Spinal cord (tissue), 10 donors: ENCODE data around the gene PDLIM5. TPM values are rescaled to one million over a fixed set of nuclear protein-coding genes. Genes with fewer than 3 reads are reported as not detected.
A peak's percentile ranks its signal among the peaks of the same experiment; 100 is the strongest.

Experiments
- DNase-seq, 6 donors: peaks; one replicate each; pipeline versions ENCODE4 v3.0.0 to v3.0.0-alpha.2; 2013 to 2015; ENCODE audit warnings: low spot score in 6 of 6, low read depth in 4 of 6
- H3K27ac ChIP-seq: one replicate; pipeline ENCODE4 v1.5.1; 2013; ENCODE audit warnings: low read depth, low read length, control low read depth
- H3K27me3 ChIP-seq: one replicate; pipeline ENCODE4 v1.6.1; 2013; ENCODE audit warnings: low read length; ENCODE audit not compliant: control insufficient read depth, insufficient read depth
- H3K36me3 ChIP-seq: one replicate; pipeline ENCODE4 v1.6.1; 2013; ENCODE audit warnings: low read length; ENCODE audit not compliant: control insufficient read depth, insufficient read depth
- H3K4me1 ChIP-seq: one replicate; pipeline ENCODE4 v1.6.1; 2013; ENCODE audit warnings: low read length; ENCODE audit not compliant: control insufficient read depth, insufficient read depth
- H3K4me3 ChIP-seq: one replicate; pipeline ENCODE4 v1.5.1; 2013; ENCODE audit warnings: low read depth, low read length, control low read depth
- H3K9me3 ChIP-seq: one replicate; pipeline ENCODE4 v1.6.1; 2013; ENCODE audit warnings: low read length; ENCODE audit not compliant: control insufficient read depth, insufficient read depth
- WGBS: methylation state at CpG from one replicate; pipeline ENCODE4 v1.1.5; 2013; ENCODE audit warnings: missing lambda C conversion rate; ENCODE audit not compliant: insufficient coverage; 5-methylcytosine and 5-hydroxymethylcytosine counted together
- polyA plus RNA-seq, 2 donors: library from polyadenylated mRNA; unstranded; fragments of 120-200 nt; gene quantifications; one replicate each; pipeline ENCODE4 v1.2.1, GENCODE V29; 2013; ENCODE audit not compliant: insufficient read length in 2 of 2
- total RNA-seq, 2 donors: library from RNA; depleted of rRNA in 1 of 2; stranded (reverse); fragments of 120-200 nt in 1 of 2; fragments of >200 nt in 1 of 2; gene quantifications; one replicate each; pipeline versions ENCODE4 v1.2.3 to v1.2.4, GENCODE V29; 2013 to 2014
- donor health status: healthy.

Gene PDLIM5
- total and polyA plus RNA-seq, 4 donors, result 43.7 to 102 (median 72.0) TPM

DNA sequence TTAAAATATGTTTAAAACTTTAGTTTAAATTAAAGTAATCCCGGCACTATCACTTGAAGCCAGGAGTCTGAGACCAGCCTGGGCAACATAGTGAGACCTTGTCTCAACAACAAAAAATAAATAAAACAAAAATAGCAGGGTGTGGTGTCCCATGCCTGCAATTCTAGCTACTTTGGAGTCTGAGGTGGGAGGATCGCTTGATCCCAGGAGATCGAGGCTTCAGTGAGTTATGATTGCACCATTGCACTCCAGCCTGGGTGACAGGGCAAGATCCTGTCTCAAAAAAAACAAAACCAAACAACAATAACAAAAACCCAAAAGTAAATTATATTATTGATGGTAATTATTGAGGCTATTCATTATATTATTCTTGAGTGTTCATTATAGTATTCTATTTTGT lies 9.9 kb upstream of the PDLIM5 start:
- DNase-seq, result no peak
- Histone ChIP-seq H3K4me1 (no peaks in the 10 kb centered on the region), H3K36me3 (no peaks in the 10 kb centered on the region), H3K27me3 (no peaks in the 10 kb centered on the region), H3K4me3 (no peak overlapping the region), H3K9me3 (no peaks in the 10 kb centered on the region), H3K27ac (no peak overlapping the region)
- no CpG with 5 or more reads among the region's 3 CpGs for WGBS

DNA sequence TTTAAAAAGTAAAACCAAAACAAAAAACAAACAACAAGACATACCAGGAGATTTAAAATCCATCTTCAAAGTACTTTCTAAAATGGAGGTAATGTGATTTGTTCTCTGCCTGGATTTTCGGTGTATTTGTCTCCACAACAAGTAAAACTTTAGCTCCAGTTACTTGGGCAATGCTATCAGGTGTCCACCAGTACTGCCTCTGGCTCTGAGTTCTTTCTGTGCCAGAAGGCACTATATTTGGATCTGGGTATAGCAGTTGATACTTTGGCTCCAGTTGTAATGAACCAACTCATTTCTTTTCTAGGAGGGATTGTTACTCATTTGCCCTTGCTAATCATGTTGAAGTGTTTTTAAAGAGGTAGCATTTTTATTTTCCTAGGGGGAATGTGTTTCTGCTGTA lies 9.5 kb upstream of the PDLIM5 start:
- H3K4me3 ChIP-seq, result no peak overlapping the region
- no peaks in the 10 kb centered on the region for H3K4me1 ChIP-seq
- H3K36me3 ChIP-seq, result no peaks in the 10 kb centered on the region
- DNase-seq, result no peak
- no peaks in the 10 kb centered on the region for H3K27me3 ChIP-seq
- no peaks in the 10 kb centered on the region for H3K9me3 ChIP-seq
- no CpG with 5 or more reads among the region's 1 CpG for WGBS
- no peak overlapping the region for H3K27ac ChIP-seq

- no CpG with 5 or more reads among the region's 3 CpGs for WGBS
- H3K27me3 ChIP-seq, result no peaks in the 10 kb centered on the region
- H3K4me3 ChIP-seq, result no peak overlapping the region
- no peaks in the 10 kb centered on the region for H3K36me3 ChIP-seq
- peaks cover 3% of the 10 kb centered on the region for H3K4me1 ChIP-seq
- no peak overlapping the region for H3K27ac ChIP-seq
- H3K9me3 ChIP-seq, result no peaks in the 10 kb centered on the region
- no peak for DNase-seq
Observed at GRCh38 chr4:94446386-94446785, 5.4 kb upstream of the PDLIM5 start.

GRCh38 chr4:94447754-94448411 lies 3.9 kb upstream of the PDLIM5 start:
- Histone ChIP-seq H3K27me3 (no peaks in the 10 kb centered on the region), H3K4me1 (peaks cover 6% of the 10 kb centered on the region), H3K4me3 (no peak overlapping the region), H3K36me3 (no peaks in the 10 kb centered on the region), H3K9me3 (no peaks in the 10 kb centered on the region), H3K27ac (no peak overlapping the region)
- no peak for DNase-seq
- WGBS, result no CpG with 5 or more reads among the region's 3 CpGs

- 100% methylated on average over 1 of the region's 3 CpGs for whole genome bisulfite sequencing
Observed at GRCh38 chr4:94448815-94449375, 2.8 kb upstream of the PDLIM5 start.

DNA sequence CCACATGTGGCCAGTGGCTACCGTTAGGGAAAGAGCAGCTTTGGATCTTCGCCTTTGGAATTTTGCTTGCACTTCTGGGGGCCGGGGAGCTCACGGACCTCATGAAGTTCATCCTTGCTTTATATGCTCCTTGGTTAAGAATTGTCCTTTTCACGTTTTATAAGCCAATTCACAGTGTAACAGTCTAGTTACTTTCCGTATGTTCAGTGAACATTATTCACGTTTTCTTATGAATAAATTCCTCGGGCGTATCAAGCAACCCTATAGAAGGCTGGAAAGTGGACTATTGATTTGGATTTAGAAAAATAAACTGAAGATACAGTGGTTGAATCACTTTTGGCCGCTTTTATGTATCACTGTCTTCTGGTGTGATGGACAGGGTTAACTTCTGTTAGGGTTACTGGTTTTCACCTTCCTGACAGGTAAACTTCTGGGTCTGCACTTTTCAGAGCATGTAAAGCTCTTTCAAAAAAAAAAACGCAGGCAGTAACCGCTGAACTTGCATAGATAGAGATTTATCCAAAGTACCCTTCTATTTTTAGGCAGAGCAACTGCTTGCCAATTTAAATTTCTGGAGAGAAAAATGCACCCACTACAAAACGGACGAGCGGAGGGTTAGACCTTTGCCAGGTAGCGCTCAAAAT lies 569 bp upstream of the PDLIM5 start:
- Histone ChIP-seq H3K4me3 (peak overlapping the region; percentile 82), H3K4me1 (peaks cover 6% of the 10 kb centered on the region), H3K27me3 (no peaks in the 10 kb centered on the region), H3K36me3 (peaks cover 2% of the 10 kb centered on the region), H3K27ac (peak overlapping the region; percentile 19), H3K9me3 (no peaks in the 10 kb centered on the region)
- DNase-seq, result peak in 1 of 6 donors; percentile 6
- WGBS, result 9% methylated on average over 11 of the region's 16 CpGs

More at GRCh38 chr4:94448815-94449375, 2.8 kb upstream of the PDLIM5 start:
- H3K36me3 ChIP-seq, result no peaks in the 10 kb centered on the region
- peaks cover 6% of the 10 kb centered on the region for H3K4me1 ChIP-seq
- DNase-seq, result no peak
- no peak overlapping the region for H3K4me3 ChIP-seq
- H3K27me3 ChIP-seq, result no peaks in the 10 kb centered on the region
- no peak overlapping the region for H3K27ac ChIP-seq
- no peaks in the 10 kb centered on the region for H3K9me3 ChIP-seq

- H3K27ac ChIP-seq, result peak overlapping the region; percentile 79
- H3K9me3 ChIP-seq, result no peaks in the 10 kb centered on the region
- WGBS, result 1% methylated on average over 23 of the region's 26 CpGs
- peaks cover 3% of the 10 kb centered on the region for H3K36me3 ChIP-seq
- peak in 3 of 6 donors; percentile 28 to 66 (median 59) for DNase-seq
- peaks cover 6% of the 10 kb centered on the region for H3K4me1 ChIP-seq
- H3K27me3 ChIP-seq, result no peaks in the 10 kb centered on the region
- peak overlapping the region; percentile 82 for H3K4me3 ChIP-seq
Observed at GRCh38 chr4:94452476-94453371, 982 bp downstream of the PDLIM5 start.

DNA sequence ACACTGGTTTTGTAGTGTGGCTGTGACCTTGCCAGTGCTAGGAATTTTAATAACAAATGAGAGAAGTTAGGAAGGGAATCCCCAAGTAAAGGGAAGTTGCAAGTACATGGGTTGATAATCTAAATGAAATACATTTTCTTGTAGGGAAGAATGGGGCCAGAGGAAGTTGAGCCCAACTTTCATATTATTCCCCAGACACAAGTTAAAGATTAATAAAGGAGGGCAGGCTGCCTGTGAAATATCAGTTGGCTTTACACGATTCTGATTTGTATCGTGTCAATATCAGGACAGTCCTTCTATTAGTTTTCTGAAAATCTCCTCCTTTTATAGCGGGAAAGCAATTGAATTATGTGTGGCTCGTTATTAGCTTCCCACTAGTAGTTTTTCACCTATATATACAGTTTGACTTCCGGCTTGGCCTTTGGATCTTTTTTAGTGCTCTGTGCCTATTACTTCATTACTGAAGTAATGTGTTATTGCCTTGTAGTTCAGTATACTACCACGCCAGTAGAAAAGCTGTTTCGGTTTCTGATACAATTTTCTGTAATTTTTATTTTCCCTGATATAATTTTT lies 1.7 kb downstream of the PDLIM5 start:
- H3K9me3 ChIP-seq, result no peaks in the 10 kb centered on the region
- WGBS, result no CpG with 5 or more reads among the region's 7 CpGs
- H3K27ac ChIP-seq, result peak overlapping the region; percentile 79
- H3K27me3 ChIP-seq, result no peaks in the 10 kb centered on the region
- DNase-seq, result no peak
- peaks cover 6% of the 10 kb centered on the region for H3K4me1 ChIP-seq
- H3K4me3 ChIP-seq, result peak overlapping the region; percentile 82
- H3K36me3 ChIP-seq, result peaks cover 3% of the 10 kb centered on the region

DNA sequence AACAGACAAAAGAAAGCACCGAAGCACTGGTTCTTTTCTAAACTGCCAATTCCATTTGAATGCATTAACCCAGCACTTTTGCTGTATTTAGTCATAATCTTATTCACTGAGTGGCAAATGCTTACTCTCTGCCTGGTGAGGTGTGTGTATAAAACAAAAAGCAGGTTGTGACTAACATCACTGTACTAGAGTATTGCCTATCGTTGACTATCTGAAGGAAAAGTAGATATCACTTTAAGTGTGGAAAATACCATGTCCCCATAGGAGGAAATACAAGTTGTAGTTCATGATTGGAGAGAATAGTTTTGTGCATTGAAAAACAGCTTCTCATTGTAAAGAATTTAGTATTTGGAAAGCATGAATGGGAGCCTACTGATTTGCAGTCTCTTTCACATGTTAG lies 2.7 kb downstream of the PDLIM5 start:
- H3K36me3 ChIP-seq, result peaks cover 3% of the 10 kb centered on the region
- peaks cover 6% of the 10 kb centered on the region for H3K4me1 ChIP-seq
- H3K27ac ChIP-seq, result no peak overlapping the region
- DNase-seq, result peak in 1 of 6 donors; percentile 7
- no peak overlapping the region for H3K4me3 ChIP-seq
- no peaks in the 10 kb centered on the region for H3K9me3 ChIP-seq
- no CpG with 5 or more reads among the region's 2 CpGs for WGBS
- no peaks in the 10 kb centered on the region for H3K27me3 ChIP-seq
